Measurements from ENCODE around the gene CMAS.
A peak's percentile ranks its signal among the peaks of the same experiment; 100 is the strongest.
"Not testable (repeated sequence)": the region's sequence is repeated elsewhere in the genome, so short reads cannot be mapped to it uniquely, and the experiment has no call there.

The CMAS gene

GRCh38 chr12:22046090-22046967 is at the start of gene CMAS:
Gene CMAS (plus strand): TSS chr12:22046218. CDS start chr12:22046304, 86 bp downstream.
- peak; percentile 12 for DNase-seq

DNA sequence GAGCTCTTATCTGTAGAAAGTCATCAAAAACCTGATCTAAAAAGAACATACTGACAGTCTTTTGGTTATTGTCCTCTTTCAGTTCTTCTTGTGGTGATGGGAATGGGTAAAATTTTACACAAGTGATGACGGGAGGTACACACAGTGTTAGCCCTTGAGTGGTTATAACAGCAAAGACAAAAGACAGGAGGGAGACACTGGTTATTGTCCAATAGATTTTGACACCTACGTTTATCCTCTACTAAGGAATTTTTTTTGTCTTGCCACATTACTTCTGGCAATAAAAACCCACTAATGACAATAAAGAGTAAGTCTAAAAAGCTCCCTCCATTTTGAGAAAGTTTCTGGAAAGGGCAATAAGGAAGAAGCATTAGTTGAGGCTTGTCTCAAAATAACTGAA is 47.7 kb upstream of the CMAS start:
- DNase-seq: no peak

GRCh38 chr12:21998782-21999181 is 47.2 kb upstream of the CMAS start:
- DNase-seq: no peak

DNA sequence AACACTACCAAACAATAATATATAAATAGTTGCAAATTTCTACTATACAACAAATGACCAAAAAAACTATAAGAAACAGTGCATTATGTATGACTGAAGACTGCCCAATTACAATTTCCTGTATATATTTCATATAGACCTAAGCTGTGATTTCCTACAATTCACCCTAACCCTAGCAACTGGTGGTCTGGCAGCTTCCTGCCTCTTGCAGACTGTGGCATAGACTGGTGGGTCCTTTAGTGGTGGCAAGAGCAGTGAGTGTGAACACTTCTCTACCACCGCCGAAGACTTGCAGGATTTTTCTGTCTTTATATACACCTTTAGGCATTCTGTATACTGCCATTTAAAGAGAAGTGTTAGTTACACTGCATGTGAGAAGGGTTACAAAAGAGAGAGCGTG is 43.6 kb upstream of the CMAS start:
- no peak for DNase-seq

GRCh38 chr12:22007794-22008193 is 38.2 kb upstream of the CMAS start:
- not testable (repeated sequence) for DNase-seq

DNA sequence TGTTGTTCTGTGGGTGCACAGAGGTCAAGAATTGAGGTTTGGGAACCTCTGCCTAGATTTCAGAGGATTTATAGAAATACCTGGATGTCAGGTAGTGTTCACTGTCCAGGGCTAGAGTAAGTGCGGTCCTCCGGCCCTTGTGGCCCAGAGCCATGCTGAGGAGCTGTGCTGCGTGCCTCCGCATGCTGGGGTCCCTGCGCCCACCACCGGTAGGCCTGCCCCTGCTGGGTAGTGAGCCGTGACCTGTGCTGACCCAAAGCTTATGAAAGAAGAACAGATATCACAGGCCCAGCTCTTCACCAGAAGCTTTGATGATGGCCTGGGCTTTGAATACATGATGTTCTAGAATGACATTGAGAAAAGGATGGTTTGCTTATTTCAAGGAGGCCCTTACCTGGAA is 37.8 kb upstream of the CMAS start:
- DNase-seq: no peak

DNA sequence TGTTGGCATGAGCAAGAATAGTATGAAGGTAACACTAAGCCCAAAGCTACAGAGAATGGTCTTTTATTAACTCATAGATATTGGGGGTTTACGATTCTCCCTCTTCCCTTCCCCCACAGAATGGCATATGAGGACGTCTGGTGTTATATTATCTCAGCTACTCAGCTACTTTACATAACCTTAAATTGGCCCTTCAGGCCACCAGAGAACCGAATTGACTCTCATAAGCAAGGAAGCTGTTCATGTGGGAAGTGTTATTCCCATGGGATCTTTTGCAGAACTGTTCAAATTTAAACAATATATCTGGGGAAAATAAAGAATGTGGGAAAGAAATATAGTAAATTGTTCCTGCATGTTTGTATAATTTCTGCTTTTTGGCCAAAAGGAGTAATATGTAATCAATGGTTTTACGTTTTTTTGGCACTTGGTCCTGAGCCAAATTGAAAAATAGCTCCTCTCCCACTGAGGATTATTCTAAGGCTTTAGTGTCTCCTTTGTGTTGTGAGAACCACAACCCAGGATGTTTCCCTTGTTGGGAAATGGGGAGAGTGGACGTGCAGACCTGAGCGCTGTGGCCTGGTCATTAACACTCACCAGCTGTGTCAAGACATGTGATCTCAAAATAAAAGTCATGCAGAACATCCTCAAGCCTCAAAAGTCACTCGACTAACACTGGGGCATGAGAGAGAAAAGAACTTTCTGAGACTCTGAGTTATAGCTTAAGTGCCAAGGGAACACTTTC is 31.8 kb upstream of the CMAS start:
- no peak for DNase-seq

DNA sequence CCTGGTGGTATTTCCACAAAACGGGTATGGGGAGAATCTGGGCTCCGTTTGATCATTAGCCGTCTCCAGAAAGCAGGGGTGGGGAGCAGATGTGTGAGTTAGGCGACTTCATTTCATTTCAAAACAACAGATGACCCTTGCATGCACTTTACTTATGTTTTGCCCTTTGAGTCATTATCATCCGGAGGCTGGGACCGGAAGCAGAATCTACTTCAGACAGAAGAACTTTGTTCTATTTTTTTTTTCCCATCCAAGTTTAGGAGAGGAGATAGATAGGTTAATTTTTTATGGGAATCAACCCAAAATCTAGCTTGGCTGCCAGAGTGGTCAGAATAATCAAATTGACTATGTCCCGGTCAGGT is 31.3 kb upstream of the CMAS start:
- no peak for DNase-seq

DNA sequence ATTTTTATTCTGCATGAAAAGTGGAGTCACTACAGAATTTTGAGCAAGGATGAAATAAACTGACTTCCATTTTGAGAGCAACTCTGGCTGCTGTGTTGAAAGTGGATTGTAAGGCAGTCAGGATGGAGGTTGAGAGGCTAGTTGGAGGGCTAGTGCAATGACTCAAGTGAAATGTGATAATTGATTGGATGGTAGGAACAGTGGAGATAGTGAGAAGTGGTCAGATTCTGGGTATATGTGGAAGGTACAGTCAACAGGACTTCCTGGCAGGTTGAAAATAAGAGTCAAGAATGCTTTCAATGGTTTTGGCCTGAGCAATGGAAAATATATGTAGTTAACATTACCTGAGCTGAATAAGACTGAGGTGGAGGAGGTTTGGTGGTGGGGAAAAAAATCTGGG is 29.0 kb upstream of the CMAS start:
- no peak for DNase-seq

DNA sequence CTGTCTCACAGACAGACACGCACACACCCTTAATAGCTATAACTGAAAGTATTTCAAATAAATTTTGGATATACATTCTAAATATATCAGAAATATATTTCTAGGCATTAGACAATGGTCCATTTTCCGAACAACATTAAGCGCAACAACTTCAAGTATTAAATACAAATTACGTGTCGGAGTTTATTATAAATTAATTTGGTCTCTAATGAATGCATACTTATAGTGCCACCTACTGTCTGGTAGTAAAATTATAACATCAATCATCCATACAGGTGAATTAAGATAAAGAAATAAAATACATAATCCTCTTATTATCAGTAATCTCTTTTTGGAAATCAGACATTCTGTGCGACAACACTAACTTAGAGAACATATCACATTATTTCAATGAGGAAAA is 27.2 kb upstream of the CMAS start:
- no peak for DNase-seq

- not testable (repeated sequence) for DNase-seq
Measured at GRCh38 chr12:22023489-22023888, 22.5 kb upstream of the CMAS start.

DNA sequence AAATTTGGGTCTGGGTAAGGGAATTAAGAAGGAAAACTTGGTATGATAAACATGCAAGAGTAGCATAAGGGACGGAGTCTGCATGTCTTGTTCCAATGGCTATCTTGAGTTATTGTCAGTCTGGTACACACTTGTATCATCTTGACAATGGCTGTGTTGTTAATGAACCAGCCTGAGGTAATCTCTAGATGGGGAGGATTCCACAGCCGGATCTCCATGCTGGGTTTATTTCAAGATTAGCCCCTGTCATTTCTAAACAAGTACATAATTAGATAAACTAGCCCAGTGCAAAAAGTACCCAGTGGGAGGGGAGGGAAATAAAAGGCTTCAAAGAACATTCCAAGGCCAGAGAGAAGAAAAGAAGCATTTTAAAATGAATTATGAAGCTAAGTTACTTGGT is 16.5 kb upstream of the CMAS start:
- DNase-seq: no peak

DNA sequence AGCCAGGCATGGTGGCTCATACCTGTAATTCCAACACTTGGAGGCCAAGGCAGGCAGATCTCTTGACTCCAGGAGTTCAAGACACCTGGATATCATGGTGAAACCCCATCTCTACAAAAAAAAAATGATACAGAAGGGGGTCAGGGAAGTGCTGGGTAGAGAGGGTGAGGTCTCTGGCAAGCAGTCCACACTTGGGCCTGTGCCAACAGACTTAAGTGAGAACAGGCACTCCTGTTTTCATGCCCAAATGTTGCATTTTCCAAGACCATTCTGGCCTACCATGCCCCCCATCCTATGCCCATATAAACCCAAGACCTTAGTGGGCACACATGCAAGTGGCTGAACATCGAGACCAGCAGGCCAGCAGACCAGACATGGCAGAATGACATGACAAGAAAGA is 16.0 kb upstream of the CMAS start:
- DNase-seq: no peak

DNA sequence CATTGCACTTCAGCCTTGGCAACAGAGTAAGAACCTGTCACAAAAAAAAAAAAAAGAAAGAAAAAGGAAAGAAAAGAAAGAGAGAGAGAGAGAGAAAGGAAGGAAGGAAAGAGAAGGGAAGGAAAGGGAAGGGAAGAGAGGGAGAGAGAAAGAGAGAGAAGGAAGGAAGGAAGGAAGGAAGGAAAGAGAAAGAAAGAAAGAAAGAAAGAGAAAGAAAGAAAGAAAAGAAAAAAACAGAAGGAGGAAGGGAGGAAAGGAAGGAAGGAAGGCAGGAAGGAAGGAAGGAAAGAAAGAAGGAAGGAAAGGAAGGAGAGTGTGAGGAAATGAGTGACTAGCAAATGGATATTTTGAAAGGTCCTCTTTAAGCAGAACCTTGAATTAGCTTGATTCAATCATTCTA is 13.3 kb upstream of the CMAS start:
- DNase-seq: no peak

- no peak for DNase-seq
Measured at GRCh38 chr12:22034709-22035506, 11.1 kb upstream of the CMAS start.

GRCh38 chr12:22037947-22038346 is 8.1 kb upstream of the CMAS start:
- no peak for DNase-seq

DNA sequence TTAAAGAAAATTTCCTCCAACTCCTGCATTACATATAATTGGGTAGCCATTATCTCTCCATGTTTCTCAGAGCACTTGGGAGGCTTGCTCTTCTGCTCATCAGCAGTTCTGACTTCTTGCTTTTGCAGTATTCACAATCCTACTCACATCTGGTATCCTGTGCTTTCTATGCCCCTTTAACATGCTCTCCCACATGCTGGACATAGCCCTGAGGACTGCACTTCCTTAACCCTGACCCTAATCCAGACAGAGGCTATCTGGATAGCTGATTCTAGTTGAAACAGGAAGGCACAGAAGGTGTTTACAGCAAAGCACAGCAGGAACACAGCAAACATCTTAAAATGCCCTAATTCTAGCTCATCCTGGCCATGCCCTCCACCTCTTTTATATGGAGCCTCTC is 7.3 kb upstream of the CMAS start:
- DNase-seq: no peak

- DNase-seq: no peak
Measured at GRCh38 chr12:22039361-22039760, 6.7 kb upstream of the CMAS start.

GRCh38 chr12:22042976-22043669 is 2.9 kb upstream of the CMAS start:
- no peak for DNase-seq

DNA sequence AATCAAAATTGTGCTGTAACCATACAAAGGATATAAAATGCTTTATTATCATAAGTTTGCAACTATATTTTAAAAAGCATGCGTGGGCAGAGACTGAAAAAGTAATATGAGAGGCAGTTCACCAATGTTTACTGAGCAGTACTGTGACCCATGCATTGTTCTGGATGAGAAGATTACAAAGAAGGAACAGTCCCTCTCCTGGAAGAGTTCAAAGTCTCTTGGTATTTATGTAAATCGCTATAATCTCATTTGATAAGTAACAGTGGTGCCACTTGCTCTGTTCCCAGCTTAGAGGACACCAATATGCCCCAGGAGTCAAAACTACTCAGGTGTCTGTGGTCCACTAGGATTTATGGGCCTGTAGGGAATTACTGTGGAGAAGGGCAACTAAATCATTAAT is 2.1 kb upstream of the CMAS start:
- DNase-seq: no peak

GRCh38 chr12:22044391-22044790 is 1.6 kb upstream of the CMAS start:
- no peak for DNase-seq

DNA sequence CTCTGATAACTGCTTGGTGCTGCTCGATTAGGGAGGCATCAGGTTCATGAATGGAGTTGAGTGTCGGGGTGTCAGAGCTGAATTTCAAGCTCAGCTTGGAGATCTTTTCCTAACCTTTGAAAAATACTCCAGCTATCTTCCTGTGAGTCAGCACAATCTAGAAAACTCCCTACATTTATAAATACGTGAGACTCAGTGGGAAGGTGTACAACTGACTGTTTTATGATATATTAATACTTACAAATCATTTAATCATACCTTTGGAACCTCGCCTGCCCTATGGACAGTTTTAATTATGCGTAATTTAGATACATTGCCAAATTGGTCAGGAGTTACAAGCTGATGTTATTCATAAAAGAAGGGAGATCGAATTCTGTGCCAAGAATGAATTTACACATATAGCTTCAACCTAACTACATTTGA is 961 bp downstream of the CMAS start:
- no peak for DNase-seq

- DNase-seq: no peak
Measured at GRCh38 chr12:22047494-22047893, 1.5 kb downstream of the CMAS start.
